ENCODE data around the gene USP3. TPM values are rescaled to one million over a fixed set of nuclear protein-coding genes. Genes with fewer than 3 reads are reported as not detected.

Gene USP3
- polyA plus RNA-seq, 1 of the 3 experiments (the other 2 are of a cell fraction) = 9.3 TPM

- Histone ChIP-seq H3K79me2 (ENCODE audit: insufficient read depth) (no peaks in the 10 kb centered on the region; the same call in 1 of the 2 replicates), H3K4me1 (ENCODE audit: control insufficient read depth in 1 of 2, insufficient read depth in 2 of 2, low read depth in 1 of 2, low read length in 1 of 2) (peaks cover 7 to 27% of the 10 kb centered on the region in 2 experiments; a peak in 3 of 4 replicates), H3K27ac (ENCODE audit: low read depth in 2 of 2, low read length in 1 of 2) (no peak overlapping the region), H3K9me3 (no peaks in the 10 kb centered on the region), H3K27me3 (ENCODE audit: insufficient read depth) (no peaks in the 10 kb centered on the region), H3K9ac (no peak overlapping the region), H2AFZ (ENCODE audit: low read depth) (no peak overlapping the region), H3K4me3 (ENCODE audit: low read depth in 2 of 2, low read length in 1 of 2) (no peak overlapping the region), H3F3A (replicated peaks; ENCODE audit: insufficient read depth) (peaks cover 18% of the 10 kb centered on the region), H3K36me3 (replicated peaks in 1 of 2; ENCODE audit: control insufficient read depth in 1 of 2, insufficient read depth in 2 of 2, low read length in 1 of 2) (peaks cover 26 to 49% of the 10 kb centered on the region in 2 experiments), H4K20me1 (ENCODE audit: insufficient read depth) (no peaks in the 10 kb centered on the region), H3K9me2 (no peaks in the 10 kb centered on the region), H3K4me2 (no peak overlapping the region)
- ChIA-PET POLR2A (no interaction called here), CTCF (no interaction called here)
- no peak for TF ChIP-seq POLR2AphosphoS5 (IDR thresholded peaks at IDR 0.05; ENCODE audit: low read depth, low read length)
- TF ChIP-seq ELF1 (IDR thresholded peaks at IDR 0.05) = no peak
- no peak for TF ChIP-seq MAX (IDR thresholded peaks at IDR 0.05; ENCODE audit: low read depth)
- TF ChIP-seq FOXM1 (IDR thresholded peaks at IDR 0.05; ENCODE audit: low read depth) = no peak
- no peak for TF ChIP-seq TEAD4 (IDR thresholded peaks at IDR 0.05; ENCODE audit: borderline replicate concordance, insufficient read depth)
- TF ChIP-seq RXRA (IDR thresholded peaks at IDR 0.05; ENCODE audit: borderline replicate concordance, low read depth) = no peak
- TF ChIP-seq SIN3A (IDR thresholded peaks at IDR 0.05; ENCODE audit: borderline replicate concordance, low read depth, low read length) = no peak
- TF ChIP-seq PBX3 (IDR thresholded peaks at IDR 0.05) = no peak
- TF ChIP-seq TCF12 (IDR thresholded peaks at IDR 0.05) = no peak
- no peak for DNase-seq
- 77% methylated on average over 6 of the region's 6 CpGs for WGBS (ENCODE audit: low lambda C conversion rate)
These were observed 51.9 kb downstream of the USP3 start for GRCh38 chr15:63556246-63556645.

GRCh38 chr15:63556736-63557135 lies 52.3 kb downstream of the USP3 start:
- Histone ChIP-seq H3K9me3 (no peaks in the 10 kb centered on the region), H3K4me1 (ENCODE audit: control insufficient read depth in 1 of 2, insufficient read depth in 2 of 2, low read depth in 1 of 2, low read length in 1 of 2) (peaks cover 7 to 26% of the 10 kb centered on the region in 2 experiments; a peak in 3 of 4 replicates)

More at GRCh38 chr15:63556736-63557135, 52.3 kb downstream of the USP3 start:
- Histone ChIP-seq H3K27ac (ENCODE audit: low read depth in 2 of 2, low read length in 1 of 2) (no peak overlapping the region), H3K9me2 (no peaks in the 10 kb centered on the region), H3K36me3 (replicated peaks in 1 of 2; ENCODE audit: control insufficient read depth in 1 of 2, insufficient read depth in 2 of 2, low read length in 1 of 2) (peaks cover 29 to 51% of the 10 kb centered on the region in 2 experiments), H3K9ac (no peak overlapping the region), H3K27me3 (ENCODE audit: insufficient read depth) (no peaks in the 10 kb centered on the region), H3K79me2 (ENCODE audit: insufficient read depth) (no peaks in the 10 kb centered on the region; the same call in 1 of the 2 replicates), H4K20me1 (ENCODE audit: insufficient read depth) (no peaks in the 10 kb centered on the region), H3K4me3 (ENCODE audit: low read depth in 2 of 2, low read length in 1 of 2) (no peak overlapping the region), H3K4me2 (no peak overlapping the region), H2AFZ (ENCODE audit: low read depth) (no peak overlapping the region), H3F3A (replicated peaks; ENCODE audit: insufficient read depth) (peaks cover 18% of the 10 kb centered on the region)
- POLR2A ChIA-PET = no interaction called here
- DNase-seq = no peak
- 96% methylated on average over 7 of the region's 7 CpGs for WGBS (ENCODE audit: low lambda C conversion rate)
- CTCF ChIA-PET = no interaction called here
- TF ChIP-seq PBX3 (IDR thresholded peaks at IDR 0.05) = no peak
- TF ChIP-seq CHD2 (IDR thresholded peaks at IDR 0.05; ENCODE audit: low read length, partially characterized antibody) = no peak
- no peak for TF ChIP-seq RFX5 (IDR thresholded peaks at IDR 0.05; ENCODE audit: low read length)

All from SK-N-SH (cell line).